ENCODE measurements around the gene FSIP1. TPM values are rescaled to one million over a fixed set of nuclear protein-coding genes. Genes with fewer than 3 reads are reported as not detected.

The FSIP1 gene
- total RNA-seq, 1 donor from 2014 or later = 0.41 TPM

- Mint-ChIP-seq H3K36me3 (ENCODE audit: low read depth, unreplicated experiment) (no peaks in the 10 kb centered on the region), H3K27me3 (ENCODE audit: unreplicated experiment) (no peaks in the 10 kb centered on the region), H3K9me3 (ENCODE audit: unreplicated experiment) (no peaks in the 10 kb centered on the region), H3K27ac (ENCODE audit: unreplicated experiment) (no peak overlapping the region), H3K4me3 (ENCODE audit: unreplicated experiment) (no peak overlapping the region), H3K4me1 (ENCODE audit: unreplicated experiment) (peaks cover 9% of the 10 kb centered on the region)
- DNase-seq (ENCODE audit: low spot score) = no peak
- TF ChIP-seq CTCF (IDR thresholded peaks at IDR 0.05; ENCODE audit: unreplicated experiment) = no peak
Observed at GRCh38 chr15:39623529-39623931, 159.1 kb downstream of the FSIP1 start.

GRCh38 chr15:39622660-39623516 is 159.8 kb downstream of the FSIP1 start:
- no peak overlapping the region for H3K27ac Mint-ChIP-seq (ENCODE audit: unreplicated experiment)
- TF ChIP-seq CTCF (IDR thresholded peaks at IDR 0.05; ENCODE audit: unreplicated experiment) = no peak
- H3K4me1 Mint-ChIP-seq (ENCODE audit: unreplicated experiment) = peaks cover 9% of the 10 kb centered on the region
- H3K4me3 Mint-ChIP-seq (ENCODE audit: unreplicated experiment) = no peak overlapping the region
- no peaks in the 10 kb centered on the region for H3K36me3 Mint-ChIP-seq (ENCODE audit: low read depth, unreplicated experiment)
- no peaks in the 10 kb centered on the region for H3K9me3 Mint-ChIP-seq (ENCODE audit: unreplicated experiment)
- DNase-seq (ENCODE audit: low spot score) = no peak
- H3K27me3 Mint-ChIP-seq (ENCODE audit: unreplicated experiment) = no peaks in the 10 kb centered on the region

GRCh38 chr15:39621976-39622375 is 160.7 kb downstream of the FSIP1 start:
- no peak for DNase-seq (ENCODE audit: low spot score)
- Mint-ChIP-seq H3K36me3 (ENCODE audit: low read depth, unreplicated experiment) (no peaks in the 10 kb centered on the region), H3K4me1 (ENCODE audit: unreplicated experiment) (peaks cover 9% of the 10 kb centered on the region), H3K4me3 (ENCODE audit: unreplicated experiment) (no peak overlapping the region), H3K27ac (ENCODE audit: unreplicated experiment) (no peak overlapping the region), H3K27me3 (ENCODE audit: unreplicated experiment) (no peaks in the 10 kb centered on the region), H3K9me3 (ENCODE audit: unreplicated experiment) (no peaks in the 10 kb centered on the region)
- TF ChIP-seq CTCF (IDR thresholded peaks at IDR 0.05; ENCODE audit: unreplicated experiment) = no peak

GRCh38 chr15:39621210-39621609 is 161.4 kb downstream of the FSIP1 start:
- no peak overlapping the region for H3K27ac Mint-ChIP-seq (ENCODE audit: unreplicated experiment)
- TF ChIP-seq CTCF (IDR thresholded peaks at IDR 0.05; ENCODE audit: unreplicated experiment) = no peak
- H3K36me3 Mint-ChIP-seq (ENCODE audit: low read depth, unreplicated experiment) = no peaks in the 10 kb centered on the region
- H3K9me3 Mint-ChIP-seq (ENCODE audit: unreplicated experiment) = no peaks in the 10 kb centered on the region
- no peak for DNase-seq (ENCODE audit: low spot score)
- peaks cover 1% of the 10 kb centered on the region for H3K27me3 Mint-ChIP-seq (ENCODE audit: unreplicated experiment)
- no peak overlapping the region for H3K4me3 Mint-ChIP-seq (ENCODE audit: unreplicated experiment)
- H3K4me1 Mint-ChIP-seq (ENCODE audit: unreplicated experiment) = peaks cover 16% of the 10 kb centered on the region

GRCh38 chr15:39618063-39618823 is 164.4 kb downstream of the FSIP1 start:
- H3K27ac Mint-ChIP-seq (ENCODE audit: unreplicated experiment) = no peak overlapping the region
- TF ChIP-seq CTCF (IDR thresholded peaks at IDR 0.05; ENCODE audit: unreplicated experiment) = no peak
- no peaks in the 10 kb centered on the region for H3K36me3 Mint-ChIP-seq (ENCODE audit: low read depth, unreplicated experiment)
- DNase-seq (ENCODE audit: low spot score) = no peak
- H3K27me3 Mint-ChIP-seq (ENCODE audit: unreplicated experiment) = peaks cover 1% of the 10 kb centered on the region
- peaks cover 7% of the 10 kb centered on the region for H3K4me1 Mint-ChIP-seq (ENCODE audit: unreplicated experiment)
- no peaks in the 10 kb centered on the region for H3K9me3 Mint-ChIP-seq (ENCODE audit: unreplicated experiment)
- no peak overlapping the region for H3K4me3 Mint-ChIP-seq (ENCODE audit: unreplicated experiment)
